ENCODE measurements around the gene RGL4. TPM values are rescaled to one million over a fixed set of nuclear protein-coding genes. Genes with fewer than 3 reads are reported as not detected.

The RGL4 gene
- total and polyA plus RNA-seq, 2 of the 8 experiments (the other 6 are each of a cell fraction or from before 2014, with no cell fraction given), result not detected

- POLR2A ChIA-PET (ENCODE audit: partially characterized antibody), result no interaction called here
- TF ChIP-seq BCL11A (IDR thresholded peaks at IDR 0.05; ENCODE audit: low read depth in 2 of 2, low read length in 2 of 2) (no peak), E2F6 (IDR thresholded peaks at IDR 0.05) (no peak), HDAC2 (IDR thresholded peaks at IDR 0.05; ENCODE audit: borderline replicate concordance in 1 of 2, low read depth in 2 of 2, low read length in 2 of 2) (no peak), POU5F1 (IDR thresholded peaks at IDR 0.05; ENCODE audit: low read depth, low read length) (no peak), HDAC6 (IDR thresholded peaks at IDR 0.05; ENCODE audit: low read depth, low read length) (no peak), USF2 (IDR thresholded peaks at IDR 0.05; ENCODE audit: low read length) (no peak), MAX (IDR thresholded peaks at IDR 0.05) (no peak), SP4 (IDR thresholded peaks at IDR 0.05; ENCODE audit: low read length) (no peak), TEAD4 (IDR thresholded peaks at IDR 0.05; ENCODE audit: low read depth, low read length) (no peak), KDM5A (IDR thresholded peaks at IDR 0.05; ENCODE audit: low read length) (no peak), ZNF274 (IDR thresholded peaks at IDR 0.05; ENCODE audit: borderline replicate concordance, extremely low read depth, low read length) (no peak), NANOG (IDR thresholded peaks at IDR 0.05; ENCODE audit: insufficient read depth, low read depth, low read length, poor library complexity, severe bottlenecking) (no peak)
These were observed 14.5 kb downstream of the RGL4 start for GRCh38 chr22:23705358-23705757.

More at GRCh38 chr22:23705358-23705757, 14.5 kb downstream of the RGL4 start:
- Histone ChIP-seq H2BK20ac (ENCODE audit: low read length) (no peak overlapping the region), H3K23ac (ENCODE audit: insufficient read length) (no peak overlapping the region), H4K5ac (ENCODE audit: insufficient read length, low read depth, low read length) (no peak overlapping the region), H2BK5ac (ENCODE audit: low read depth, low read length) (no peak overlapping the region), H2AK5ac (ENCODE audit: low read depth, low read length) (no peak overlapping the region), H3K27me3 (replicated peaks in 1 of 4; ENCODE audit: control insufficient read depth in 3 of 4, extremely low read depth in 1 of 4, insufficient read depth in 3 of 4, low read length in 3 of 4) (no peaks in the 10 kb centered on the region), H4K91ac (replicated peaks; ENCODE audit: insufficient read length, low read length) (no peak overlapping the region), H3K9ac (replicated peaks in 1 of 4; ENCODE audit: extremely low read depth in 1 of 4, low read depth in 3 of 4, low read length in 3 of 4) (no peak overlapping the region), H3K79me2 (ENCODE audit: control insufficient read depth in 1 of 2, insufficient read depth in 2 of 2, low read length in 2 of 2) (peaks cover 0 to 16% of the 10 kb centered on the region in 2 experiments; a peak in 2 of 4 replicates), H3K56ac (replicated peaks; ENCODE audit: insufficient read length, low read depth, low read length) (no peak overlapping the region), H4K20me1 (replicated peaks in 1 of 2; ENCODE audit: control insufficient read depth in 1 of 2, insufficient read depth in 2 of 2, low read length in 2 of 2) (peaks cover 6 to 10% of the 10 kb centered on the region in 2 experiments), H3K4me2 (ENCODE audit: insufficient read depth in 1 of 2, low read depth in 2 of 2, low read length in 2 of 2) (no peak overlapping the region), H2BK15ac (ENCODE audit: low read length) (no peak overlapping the region), H3K9me3 (ENCODE audit: insufficient read depth in 2 of 2, low read depth in 1 of 2, low read length in 1 of 2) (no peaks in the 10 kb centered on the region), H3K4ac (replicated peaks; ENCODE audit: insufficient read length, low read depth, low read length) (no peak overlapping the region), H3K27ac (ENCODE audit: low read depth, low read length) (no peak overlapping the region), H2AFZ (ENCODE audit: low read length) (no peak overlapping the region), H3K14ac (ENCODE audit: insufficient read length) (no peak overlapping the region), H2BK120ac (replicated peaks; ENCODE audit: low read depth, low read length) (no peak overlapping the region), H3K18ac (ENCODE audit: extremely low read depth, low read length) (no peak overlapping the region), H3K36me3 (ENCODE audit: control insufficient read depth in 2 of 4, insufficient read depth in 4 of 4, low read length in 3 of 4) (peaks cover 31 to 69% (median 55%) of the 10 kb centered on the region in 4 experiments), H2BK12ac (ENCODE audit: low read depth, low read length) (no peak overlapping the region), H3K4me3 (ENCODE audit: extremely low read depth in 1 of 4, insufficient read depth in 2 of 4, low read depth in 3 of 4, low read length in 4 of 4) (no peak overlapping the region), H3K79me1 (ENCODE audit: low read depth, low read length) (peaks cover 8% of the 10 kb centered on the region), H4K8ac (ENCODE audit: extremely low read depth, insufficient read depth, low read length) (no peak overlapping the region), H3K4me1 (replicated peaks in 1 of 4; ENCODE audit: control insufficient read depth in 3 of 4, insufficient read depth in 4 of 4, low read length in 3 of 4) (no peaks in the 10 kb centered on the region; a peak in 1 of 7 replicates), H3K23me2 (ENCODE audit: low read depth, low read length) (no peaks in the 10 kb centered on the region)
- DNase-seq (ENCODE audit: low read depth in 1 of 2, low spot score in 2 of 2) (no peak), FAIRE-seq (no peak)
- WGBS, 2 experiments (ENCODE audit: extremely low coverage in 1 of 2, insufficient coverage in 1 of 2, insufficient read length in 1 of 2, insufficient replicate concordance in 2 of 2, low coverage in 1 of 2, low lambda C conversion rate in 2 of 2, missing lambda C conversion rate in 1 of 2), result 92% methylated on average over 3 of the region's 3 CpGs; no CpG with 5 or more reads in 1 of the 2 experiments
- CTCF ChIA-PET (ENCODE audit: partially characterized antibody), result no interaction called here

Measured in H1 (cell line).